ENCODE measurements around the gene CHCHD6. TPM values are rescaled to one million over a fixed set of nuclear protein-coding genes. Genes with fewer than 3 reads are reported as not detected.

The CHCHD6 gene
- total RNA-seq, 1 experiment from 2014 or later = 40.9 TPM

DNA sequence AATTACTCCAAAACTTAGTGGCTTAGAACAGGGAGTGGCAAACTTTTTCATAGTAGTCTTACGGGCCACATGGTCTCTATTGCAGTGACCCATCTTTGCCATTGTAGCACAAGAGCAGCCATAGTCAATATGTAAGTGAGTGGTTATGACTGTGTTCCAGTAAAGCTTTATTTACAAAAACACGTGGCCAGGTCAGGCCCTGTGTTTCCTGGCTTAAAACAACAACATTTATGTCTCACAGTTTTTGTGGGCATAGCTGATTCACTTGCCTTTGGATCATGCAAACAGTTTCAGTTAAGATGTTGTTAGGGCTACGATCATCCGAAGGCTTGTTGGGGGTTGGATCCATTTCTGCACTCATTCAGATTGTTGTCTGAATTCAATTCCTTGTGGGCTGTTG is 103.8 kb downstream of the CHCHD6 start (continued):
- TF ChIP-seq ATF6 (CRISPR knock-in tag; IDR thresholded peaks at IDR 0.05) (no peak), SMAD4 (CRISPR knock-in tag; IDR thresholded peaks at IDR 0.05) (no peak), FOXK1 (CRISPR knock-in tag; IDR thresholded peaks at IDR 0.05) (no peak)
- TF ChIP-seq, protein P1, sequence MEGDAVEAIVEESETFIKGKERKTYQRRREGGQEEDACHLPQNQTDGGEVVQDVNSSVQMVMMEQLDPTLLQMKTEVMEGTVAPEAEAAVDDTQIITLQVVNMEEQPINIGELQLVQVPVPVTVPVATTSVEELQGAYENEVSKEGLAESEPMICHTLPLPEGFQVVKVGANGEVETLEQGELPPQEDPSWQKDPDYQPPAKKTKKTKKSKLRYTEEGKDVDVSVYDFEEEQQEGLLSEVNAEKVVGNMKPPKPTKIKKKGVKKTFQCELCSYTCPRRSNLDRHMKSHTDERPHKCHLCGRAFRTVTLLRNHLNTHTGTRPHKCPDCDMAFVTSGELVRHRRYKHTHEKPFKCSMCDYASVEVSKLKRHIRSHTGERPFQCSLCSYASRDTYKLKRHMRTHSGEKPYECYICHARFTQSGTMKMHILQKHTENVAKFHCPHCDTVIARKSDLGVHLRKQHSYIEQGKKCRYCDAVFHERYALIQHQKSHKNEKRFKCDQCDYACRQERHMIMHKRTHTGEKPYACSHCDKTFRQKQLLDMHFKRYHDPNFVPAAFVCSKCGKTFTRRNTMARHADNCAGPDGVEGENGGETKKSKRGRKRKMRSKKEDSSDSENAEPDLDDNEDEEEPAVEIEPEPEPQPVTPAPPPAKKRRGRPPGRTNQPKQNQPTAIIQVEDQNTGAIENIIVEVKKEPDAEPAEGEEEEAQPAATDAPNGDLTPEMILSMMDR (IDR thresholded peaks at IDR 0.05) = no peak

- Mint-ChIP-seq H3K4me1 (peaks cover 20% of the 10 kb centered on the region), H3K4me3 (no peak overlapping the region), H3K27me3 (ENCODE audit: low read depth) (no peaks in the 10 kb centered on the region), H3K27ac (no peak overlapping the region), H3K9me3 (peaks cover 4% of the 10 kb centered on the region; the same call in 1 of the 2 replicates), H3K36me3 (no peaks in the 10 kb centered on the region)
- DNase-seq (ENCODE audit: low spot score) (no peak), ATAC-seq (no peak)
- TF ChIP-seq ESRRA (CRISPR knock-in tag; IDR thresholded peaks at IDR 0.05; ENCODE audit: borderline replicate concordance) (no peak), ZNF416 (CRISPR knock-in tag; IDR thresholded peaks at IDR 0.05) (no peak), EMX1 (CRISPR knock-in tag; IDR thresholded peaks at IDR 0.05) (no peak), ZNF396 (CRISPR knock-in tag; IDR thresholded peaks at IDR 0.05; ENCODE audit: borderline replicate concordance) (no peak), HMGXB4 (CRISPR knock-in tag; IDR thresholded peaks at IDR 0.05) (no peak), FOXP1 (CRISPR knock-in tag; IDR thresholded peaks at IDR 0.05; ENCODE audit: borderline replicate concordance) (no peak), ATF1 (CRISPR knock-in tag; IDR thresholded peaks at IDR 0.05) (no peak), PRRX2 (CRISPR knock-in tag; IDR thresholded peaks at IDR 0.05) (no peak), ARID4B (CRISPR knock-in tag; IDR thresholded peaks at IDR 0.05; ENCODE audit: borderline replicate concordance) (no peak)
- TF ChIP-seq, protein P2, sequence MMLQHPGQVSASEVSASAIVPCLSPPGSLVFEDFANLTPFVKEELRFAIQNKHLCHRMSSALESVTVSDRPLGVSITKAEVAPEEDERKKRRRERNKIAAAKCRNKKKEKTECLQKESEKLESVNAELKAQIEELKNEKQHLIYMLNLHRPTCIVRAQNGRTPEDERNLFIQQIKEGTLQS (CRISPR knock-in tag; conservative IDR thresholded peaks at IDR 0.05) = no peak
- TF ChIP-seq, protein P3, sequence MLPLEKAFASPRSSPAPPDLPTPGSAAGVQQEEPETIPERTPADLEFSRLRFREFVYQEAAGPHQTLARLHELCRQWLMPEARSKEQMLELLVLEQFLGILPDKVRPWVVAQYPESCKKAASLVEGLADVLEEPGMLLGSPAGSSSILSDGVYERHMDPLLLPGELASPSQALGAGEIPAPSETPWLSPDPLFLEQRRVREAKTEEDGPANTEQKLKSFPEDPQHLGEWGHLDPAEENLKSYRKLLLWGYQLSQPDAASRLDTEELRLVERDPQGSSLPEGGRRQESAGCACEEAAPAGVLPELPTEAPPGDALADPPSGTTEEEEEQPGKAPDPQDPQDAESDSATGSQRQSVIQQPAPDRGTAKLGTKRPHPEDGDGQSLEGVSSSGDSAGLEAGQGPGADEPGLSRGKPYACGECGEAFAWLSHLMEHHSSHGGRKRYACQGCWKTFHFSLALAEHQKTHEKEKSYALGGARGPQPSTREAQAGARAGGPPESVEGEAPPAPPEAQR (CRISPR knock-in tag; IDR thresholded peaks at IDR 0.05) = no peak
- ChIA-PET CTCF (no interaction called here), POLR2A (no interaction called here)
Observed at GRCh38 chr3:126811530-126811929, 107.5 kb downstream of the CHCHD6 start.

Measured in WTC11 (cell line).